ENCODE results near the gene GNAZ.

The GNAZ gene

DNA sequence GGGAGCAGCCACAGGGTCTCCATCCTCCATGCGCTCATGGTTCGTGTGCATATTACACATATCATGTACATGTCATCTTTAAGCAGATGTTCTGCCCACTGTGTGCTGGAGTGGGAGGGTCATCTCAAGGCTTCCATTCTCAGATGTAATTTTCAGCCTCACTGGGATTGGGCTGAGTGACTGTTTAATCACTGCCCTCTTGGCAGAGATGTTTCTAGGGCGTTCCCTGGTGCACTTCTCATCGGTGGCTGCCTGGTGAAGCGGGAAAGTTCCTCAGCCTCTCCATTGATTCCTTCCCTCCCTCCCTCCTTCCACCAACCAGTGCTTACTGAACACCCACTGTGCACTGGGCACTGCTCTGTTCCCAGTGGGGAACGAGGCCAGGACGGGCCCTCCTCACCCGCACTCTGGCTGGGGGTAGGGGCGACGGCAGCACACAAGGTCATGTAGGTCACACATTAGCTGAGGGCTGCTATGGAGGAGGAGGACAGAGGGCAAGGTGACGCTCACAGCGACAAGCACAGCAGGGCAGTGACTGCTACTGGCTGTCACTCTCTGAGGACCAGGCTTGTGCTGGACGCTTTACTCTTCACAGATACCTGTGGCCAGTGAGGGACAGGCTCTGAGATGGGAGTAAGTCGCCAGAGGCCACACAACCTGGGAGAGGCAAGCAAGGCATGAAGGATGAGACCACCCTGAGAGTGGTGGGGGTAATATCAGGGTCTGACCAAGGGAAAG is 22.9 kb downstream of the GNAZ start:
- no peak for DNase-seq (ENCODE audit: low read depth)

DNA sequence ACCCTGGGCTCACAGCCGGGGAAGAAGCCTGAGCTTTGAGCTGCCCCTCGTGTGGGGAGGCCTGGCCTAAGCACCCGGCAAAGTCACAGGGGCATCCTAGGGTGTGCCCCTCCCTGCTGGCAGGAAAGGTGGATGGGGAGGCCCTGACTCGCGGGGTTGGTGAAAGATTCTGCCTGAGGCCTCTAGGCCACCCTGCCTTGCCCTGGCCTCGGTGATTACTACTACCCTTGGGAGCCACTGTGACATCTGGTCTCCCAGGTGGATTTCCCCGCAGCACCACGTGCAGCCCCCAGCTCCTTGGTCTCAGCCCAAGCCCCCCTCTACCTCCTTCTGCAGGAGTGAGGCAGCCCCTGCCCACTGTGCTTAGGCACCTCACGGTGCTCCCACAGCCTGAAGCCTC is 23.9 kb downstream of the GNAZ start:
- DNase-seq (ENCODE audit: low read depth), result no peak

DNA sequence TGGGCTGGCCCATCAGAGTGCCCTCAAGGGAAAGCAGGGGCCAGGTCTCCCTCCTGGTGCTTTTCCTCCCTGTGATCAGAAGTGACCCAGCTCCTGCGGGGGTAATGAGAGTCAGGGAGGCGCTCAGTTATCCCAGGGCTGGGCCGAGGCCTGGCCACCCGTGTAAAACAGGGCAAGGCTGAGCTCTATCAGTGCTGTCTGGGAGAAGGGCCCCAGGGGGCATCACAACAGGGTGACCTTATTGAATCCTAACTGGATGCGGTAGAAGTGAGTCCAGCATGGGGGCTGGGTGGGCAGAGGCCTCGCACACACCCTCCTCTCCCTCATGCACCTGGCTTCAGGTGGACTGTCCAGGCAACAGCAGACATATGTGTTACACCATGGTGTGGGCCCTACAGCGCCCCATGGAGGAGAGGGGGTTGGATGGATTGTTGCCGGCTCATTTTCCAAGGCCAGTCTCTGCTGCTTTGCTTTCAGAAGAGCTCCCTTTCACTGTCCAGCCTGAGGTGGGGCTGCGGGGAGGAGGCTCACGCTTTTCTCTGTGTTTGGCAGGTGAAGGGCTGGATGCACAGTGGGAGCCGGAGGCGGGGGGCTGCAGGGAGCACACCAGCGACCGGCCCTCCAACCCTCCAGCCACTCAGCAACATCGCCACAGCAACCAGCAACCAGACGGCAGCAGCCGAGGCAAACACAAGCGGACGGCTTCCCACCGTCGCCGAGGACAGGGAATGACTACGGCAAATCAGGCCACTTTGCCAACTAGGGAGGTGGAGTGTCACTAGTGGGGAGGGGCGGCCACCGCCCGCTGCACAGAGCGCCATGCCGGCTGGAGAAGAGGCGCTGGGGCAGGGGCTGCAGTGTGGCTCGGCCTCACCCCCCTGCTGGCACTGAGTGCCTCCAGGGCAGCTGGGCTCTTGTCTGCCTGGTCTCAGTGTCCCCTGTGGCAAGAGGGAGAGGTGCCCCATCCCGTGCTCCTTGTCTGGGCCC is 24.7 kb downstream of the GNAZ start:
- DNase-seq (ENCODE audit: low read depth), result no peak

DNA sequence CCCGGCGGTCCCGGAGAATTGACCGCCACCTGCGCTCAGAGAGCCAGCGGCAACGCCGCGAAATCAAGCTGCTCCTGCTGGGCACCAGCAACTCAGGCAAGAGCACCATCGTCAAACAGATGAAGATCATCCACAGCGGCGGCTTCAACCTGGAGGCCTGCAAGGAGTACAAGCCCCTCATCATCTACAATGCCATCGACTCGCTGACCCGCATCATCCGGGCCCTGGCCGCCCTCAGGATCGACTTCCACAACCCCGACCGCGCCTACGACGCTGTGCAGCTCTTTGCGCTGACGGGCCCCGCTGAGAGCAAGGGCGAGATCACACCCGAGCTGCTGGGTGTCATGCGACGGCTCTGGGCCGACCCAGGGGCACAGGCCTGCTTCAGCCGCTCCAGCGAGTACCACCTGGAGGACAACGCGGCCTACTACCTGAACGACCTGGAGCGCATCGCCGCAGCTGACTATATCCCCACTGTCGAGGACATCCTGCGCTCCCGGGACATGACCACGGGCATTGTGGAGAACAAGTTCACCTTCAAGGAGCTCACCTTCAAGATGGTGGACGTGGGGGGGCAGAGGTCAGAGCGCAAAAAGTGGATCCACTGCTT is 25.5 kb downstream of the GNAZ start:
- no peak for DNase-seq (ENCODE audit: low read depth)

DNA sequence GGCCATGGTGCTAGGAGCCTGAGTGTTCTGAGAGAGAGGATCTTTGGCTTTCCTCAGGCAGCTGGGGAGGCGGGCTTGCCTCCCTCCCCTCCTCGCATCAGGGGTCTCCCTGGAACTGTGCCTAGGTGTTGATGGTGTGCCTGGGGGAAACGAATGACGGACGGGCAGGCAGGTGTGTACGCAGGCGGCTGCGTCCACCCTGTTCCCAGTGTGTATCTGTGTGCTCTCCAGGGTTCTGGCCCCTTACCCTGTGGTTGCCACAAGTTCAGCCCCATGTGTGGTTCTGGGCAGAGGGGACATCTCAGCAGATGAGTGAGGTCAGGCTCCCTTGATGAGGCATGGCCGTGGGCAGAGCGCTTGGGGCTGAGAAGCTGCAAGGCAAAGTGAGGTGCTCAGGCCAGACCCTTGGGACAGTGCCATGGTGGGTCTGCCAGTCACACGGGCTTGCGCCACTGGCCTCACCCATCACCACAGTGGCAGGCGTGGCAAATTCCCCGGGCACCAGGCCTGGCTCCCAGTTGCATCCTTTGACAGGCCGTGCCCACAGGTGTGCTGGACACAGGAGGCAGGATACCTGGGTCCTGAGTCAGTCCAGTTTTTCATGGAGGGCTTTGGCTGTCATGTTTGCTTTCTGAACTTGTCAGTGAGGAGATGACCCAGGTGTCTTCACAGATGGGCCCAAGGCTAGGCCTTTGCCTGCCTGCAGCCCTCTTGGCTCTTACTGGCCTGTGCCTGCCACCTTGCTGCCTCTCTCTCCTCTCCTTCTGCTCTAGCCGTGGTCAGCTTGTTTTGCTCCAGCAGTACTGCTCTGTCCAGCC is 27.3 kb downstream of the GNAZ start:
- no peak for DNase-seq (ENCODE audit: low read depth)

DNA sequence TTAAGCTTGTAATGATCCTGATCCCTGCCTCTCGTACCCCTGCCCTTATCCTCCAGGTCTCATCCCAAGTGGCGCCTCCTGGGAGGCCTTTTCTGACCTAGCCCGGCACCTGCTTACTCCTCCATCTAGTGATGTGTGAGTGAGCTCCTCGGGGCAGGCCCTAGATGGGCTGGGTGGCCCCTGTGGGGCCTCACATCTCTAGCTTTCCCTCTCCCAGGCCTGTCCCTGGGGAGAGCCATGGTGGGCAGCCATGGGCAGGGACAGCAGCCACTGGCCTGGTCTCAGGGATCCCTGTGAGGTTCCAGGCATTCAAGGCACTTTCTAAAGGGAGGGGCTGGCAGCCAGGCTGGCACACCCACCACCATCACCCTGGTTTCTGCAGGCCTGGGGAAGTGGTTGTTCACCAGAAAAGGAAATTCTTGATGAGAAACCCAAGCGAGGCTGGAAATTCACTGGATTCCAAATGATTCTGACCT is 27.9 kb downstream of the GNAZ start:
- no peak for DNase-seq (ENCODE audit: low read depth)

DNA sequence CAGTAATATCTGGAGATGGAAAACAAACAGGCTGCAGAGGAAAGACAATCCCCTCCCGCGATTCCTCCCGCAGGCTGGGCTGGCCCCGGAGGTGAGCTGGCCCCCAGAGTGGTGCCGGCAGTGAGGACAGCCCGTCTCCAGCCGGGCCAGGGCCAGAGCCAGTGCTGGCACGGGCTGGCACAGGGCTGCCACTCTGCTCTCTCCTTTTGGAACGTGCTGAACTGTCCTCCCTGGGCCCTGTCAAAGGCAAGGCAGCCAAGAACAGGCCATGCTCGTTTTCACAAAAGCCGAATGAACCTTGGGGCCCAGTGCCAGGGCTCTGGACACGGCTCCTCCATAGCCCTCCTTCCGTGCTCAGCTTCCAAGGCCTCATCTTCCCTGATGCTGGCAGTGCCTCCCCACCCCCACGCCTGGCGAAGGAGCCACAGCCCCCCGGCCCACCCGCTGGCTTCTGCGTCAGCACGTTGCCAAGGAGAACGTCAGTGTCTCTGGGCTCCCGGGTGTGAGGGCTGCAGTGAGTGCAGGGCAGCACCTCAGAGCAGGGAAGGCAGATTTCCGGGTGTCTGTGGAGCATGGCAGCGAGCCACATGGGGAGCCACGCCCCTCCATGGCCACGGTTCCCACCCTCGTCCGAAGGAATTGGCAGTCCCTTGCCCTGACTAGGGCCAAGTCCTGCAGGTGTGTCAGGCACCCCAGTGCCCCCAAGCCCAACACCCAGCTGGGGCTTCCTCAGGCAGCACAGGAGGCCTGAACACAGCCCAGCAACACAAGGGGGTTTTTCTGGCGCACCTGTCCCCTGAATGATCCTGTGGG is 28.6 kb downstream of the GNAZ start:
- no peak for DNase-seq (ENCODE audit: low read depth)

DNA sequence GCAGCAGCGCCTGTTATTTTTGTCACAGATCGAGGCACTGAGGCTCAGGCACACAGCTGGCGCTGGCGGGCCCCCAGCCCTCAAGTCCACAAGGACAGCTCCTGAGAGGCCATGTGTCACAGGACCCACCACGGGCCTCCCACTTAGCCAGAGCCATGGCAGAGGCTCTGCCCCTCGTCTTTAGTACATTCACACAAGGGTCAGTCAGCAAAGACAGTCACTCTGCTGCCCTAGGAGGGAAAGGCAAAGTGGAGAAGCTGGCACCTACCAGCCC is 29.1 kb downstream of the GNAZ start:
- DNase-seq (ENCODE audit: low read depth), result no peak

DNA sequence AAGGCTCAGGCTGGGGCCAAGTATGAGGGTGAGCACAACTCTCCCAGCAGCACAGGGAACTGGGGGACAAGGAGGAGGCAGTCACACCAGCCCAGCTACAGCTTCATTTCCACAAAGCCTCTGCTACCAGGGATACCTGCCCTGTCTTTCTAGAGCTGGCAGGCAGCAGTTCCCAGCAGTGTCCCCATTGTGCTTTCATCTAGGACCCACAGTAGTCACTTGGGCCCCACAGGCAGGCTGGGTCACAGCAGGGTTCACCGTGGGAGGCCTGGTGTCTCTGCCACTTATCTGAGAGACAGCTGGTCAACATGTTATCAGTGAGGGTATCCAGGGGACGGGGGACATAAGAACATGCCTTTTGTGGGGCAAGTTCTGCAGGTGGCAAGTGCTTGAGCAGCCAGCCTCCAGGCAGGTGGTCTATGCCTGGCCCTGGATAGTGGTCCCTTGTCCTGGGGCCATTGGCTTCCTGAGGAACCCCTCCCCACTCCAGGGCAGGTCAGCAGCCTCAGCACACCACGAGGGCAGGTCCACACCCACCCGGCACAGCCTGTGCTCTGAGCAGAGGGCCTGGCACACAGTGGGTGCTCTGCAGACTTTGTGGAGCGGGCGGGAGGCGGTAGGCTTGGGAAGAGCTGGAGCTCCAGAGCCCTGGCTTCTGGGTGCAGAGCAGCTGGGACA is 29.9 kb downstream of the GNAZ start:
- no peak for DNase-seq (ENCODE audit: low read depth)

DNA sequence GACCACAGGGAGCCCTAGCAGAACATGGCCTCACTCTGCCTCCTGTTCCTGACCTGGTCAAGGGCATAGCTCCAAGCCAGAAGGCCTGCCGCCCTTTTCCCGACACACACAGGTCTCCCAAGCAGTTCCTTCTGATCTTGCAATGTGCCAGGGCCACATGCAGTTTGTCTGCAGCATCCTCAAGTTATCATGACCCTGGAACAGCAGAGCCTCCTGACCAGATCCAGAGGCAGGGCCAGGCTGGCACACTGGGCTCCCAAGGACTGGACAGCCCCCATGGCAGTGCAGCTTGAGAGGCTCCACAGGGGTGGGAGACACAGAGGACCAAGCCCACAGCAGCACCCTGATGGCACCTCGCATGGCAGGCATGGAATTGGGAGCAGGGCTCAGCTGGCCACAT is 31.2 kb downstream of the GNAZ start:
- DNase-seq (ENCODE audit: low read depth), result no peak

DNA sequence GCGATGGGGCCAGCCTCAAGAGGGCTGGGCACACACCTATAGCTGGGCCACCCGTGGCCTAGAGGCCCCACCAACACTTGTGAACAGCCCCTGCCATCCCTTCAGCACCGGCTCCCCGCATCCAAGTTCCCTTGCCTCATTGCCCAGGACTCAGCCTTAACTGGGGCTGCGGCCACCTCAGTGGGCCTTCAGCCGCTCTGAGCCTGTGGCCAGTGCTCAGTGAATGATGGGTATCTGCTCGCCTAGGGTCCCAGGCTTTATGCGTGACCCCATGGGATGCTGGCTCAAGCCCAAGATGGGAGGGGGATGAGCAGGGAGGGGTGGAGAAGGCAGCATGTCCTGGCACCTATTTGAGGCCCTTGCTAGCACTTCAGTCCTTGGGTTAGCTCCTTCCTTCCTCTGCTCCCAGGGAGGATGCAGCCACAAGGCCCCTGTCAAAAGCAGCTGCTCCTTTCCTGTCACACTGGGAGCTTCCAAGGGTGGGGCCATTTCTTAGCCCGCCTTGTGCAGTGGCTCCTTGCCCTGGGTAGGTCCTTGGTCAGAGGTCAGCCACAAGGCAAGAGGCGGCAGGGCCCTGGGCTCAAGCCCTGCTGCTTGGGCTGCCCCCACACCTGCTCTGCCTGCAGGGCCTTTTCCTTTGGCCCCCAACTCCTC is 31.8 kb downstream of the GNAZ start:
- DNase-seq (ENCODE audit: low read depth), result no peak

DNA sequence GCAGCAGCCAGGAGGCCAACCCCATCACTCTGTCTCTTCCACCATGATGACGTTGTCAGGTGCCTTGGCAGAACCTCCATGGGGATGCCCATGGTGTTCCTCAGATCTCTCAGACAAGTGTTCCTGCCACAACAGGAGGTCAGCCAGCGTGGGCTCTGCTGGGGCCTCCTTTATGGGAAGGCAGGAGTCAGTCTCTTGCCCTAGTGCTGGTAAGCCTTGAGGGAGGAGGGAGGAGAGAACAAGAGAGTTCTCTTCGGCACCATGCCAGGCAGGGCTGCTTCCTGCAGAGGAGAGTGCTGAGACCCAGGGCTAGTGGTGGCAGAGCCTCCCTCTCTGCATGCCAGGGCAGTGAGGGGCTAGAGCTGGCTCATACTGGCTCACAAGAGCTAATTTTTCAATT is 32.5 kb downstream of the GNAZ start:
- DNase-seq (ENCODE audit: low read depth), result no peak

DNA sequence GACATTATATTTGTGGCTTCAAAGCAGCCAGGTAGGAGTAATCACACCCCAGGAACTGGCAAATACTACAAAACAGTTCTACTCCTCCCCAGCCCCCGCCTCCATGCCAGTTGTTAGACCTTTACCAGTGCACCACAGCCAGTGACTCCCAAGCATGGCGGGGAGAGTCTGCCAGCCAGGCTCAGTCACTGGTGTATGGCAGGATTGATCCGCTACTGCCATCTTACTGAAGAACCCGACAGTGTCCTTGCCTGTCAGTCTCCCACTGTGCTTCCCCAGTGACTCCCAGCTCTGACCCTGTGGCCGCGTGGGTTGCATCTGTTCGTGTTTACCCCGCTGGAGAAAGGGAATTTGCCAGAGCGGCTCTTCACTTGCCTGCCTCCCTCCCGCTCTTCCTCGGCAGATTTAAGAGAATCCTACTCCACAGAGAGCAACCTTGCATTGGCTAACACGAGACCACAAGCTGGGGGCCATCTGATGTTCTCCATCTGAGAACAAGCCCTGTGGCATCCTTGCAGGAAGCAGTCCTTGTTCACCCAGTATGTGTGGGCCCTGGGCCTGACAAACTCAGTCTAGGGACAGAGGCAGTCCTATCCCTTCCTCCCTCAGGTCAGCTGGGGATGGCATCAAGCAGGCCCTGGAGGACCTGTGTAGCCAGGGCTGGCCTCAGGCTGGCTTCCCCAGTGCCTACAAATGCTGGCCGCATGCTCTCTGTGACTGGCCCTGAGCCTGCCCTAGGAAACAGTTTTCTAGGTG is 33.1 kb downstream of the GNAZ start:
- DNase-seq (ENCODE audit: low read depth), result no peak

DNA sequence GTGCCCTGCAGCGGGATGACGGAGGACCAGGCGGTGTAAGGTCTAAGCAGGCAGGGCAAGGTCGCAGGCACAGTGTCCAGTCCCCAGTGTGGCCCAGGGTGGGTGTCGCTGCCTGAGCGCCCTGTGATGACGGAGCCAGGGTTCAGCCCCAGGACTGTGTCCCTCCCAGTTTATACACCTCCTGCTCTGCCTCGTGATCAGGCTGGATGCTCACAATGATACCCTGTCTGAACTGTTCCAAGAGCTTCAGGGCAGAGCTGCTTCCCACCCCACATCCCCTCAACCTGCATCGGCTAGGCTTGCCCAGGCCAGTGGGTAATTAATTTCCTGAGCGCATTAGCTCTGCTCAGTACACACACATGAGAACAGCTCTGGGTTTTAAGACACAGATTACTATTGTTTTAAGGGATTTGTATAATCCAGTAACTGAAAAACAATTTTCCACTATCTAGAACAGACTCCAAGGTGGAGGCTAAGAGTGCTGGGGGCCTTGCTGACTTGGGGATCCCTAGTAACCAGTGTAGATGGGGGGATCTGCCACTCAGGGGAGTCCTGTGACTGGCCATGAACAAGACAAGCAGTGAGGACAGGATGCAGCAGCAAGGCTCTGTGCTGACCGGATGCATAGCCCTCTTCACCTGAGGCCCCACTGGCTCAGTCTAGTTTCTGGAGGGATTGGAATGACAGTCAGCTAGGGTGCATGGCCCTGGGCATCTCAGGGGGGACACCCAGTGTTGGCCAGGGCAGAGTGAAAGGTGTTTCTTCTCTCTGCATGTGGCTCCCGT is 34.1 kb downstream of the GNAZ start:
- DNase-seq (ENCODE audit: low read depth), result no peak

DNA sequence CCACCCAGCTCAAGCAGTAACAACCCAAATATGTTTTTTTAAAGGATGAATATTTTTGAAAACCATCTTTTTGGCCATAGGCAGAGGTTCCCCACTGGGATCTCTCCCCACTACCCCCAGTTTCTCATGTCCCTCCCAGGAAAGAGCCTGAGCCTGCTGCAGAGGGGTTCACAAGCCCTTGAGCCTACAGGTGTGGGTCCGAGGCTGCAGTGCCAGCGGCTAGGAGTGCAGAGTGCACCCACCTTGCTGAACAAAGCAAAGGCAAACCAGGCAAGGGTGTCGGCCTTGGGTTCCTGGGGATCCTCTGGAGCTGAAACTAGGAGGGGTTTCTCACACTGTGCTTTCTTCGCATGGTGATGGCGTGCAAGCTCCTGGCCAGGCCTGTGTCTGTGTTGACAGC is 35.0 kb downstream of the GNAZ start:
- no peak for DNase-seq (ENCODE audit: low read depth)

DNA sequence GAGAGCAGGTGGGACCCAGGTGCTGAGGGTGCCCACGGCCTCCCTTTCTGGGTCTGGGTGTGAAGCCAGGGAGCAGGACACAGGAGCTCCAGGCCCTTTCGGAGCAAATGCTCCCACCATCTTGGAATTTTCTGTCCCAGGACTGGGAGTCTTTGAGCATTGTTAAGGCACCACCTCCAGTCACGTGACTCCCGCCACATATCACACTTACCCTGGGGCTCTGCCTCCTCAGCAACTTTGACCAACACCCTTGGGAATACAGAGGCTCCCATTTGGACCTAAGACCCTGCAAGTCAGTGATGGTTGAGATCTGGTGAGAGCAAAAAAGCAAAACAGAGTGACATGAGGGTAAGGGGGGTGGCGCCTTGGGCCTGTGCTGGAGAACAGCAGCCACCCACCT is 35.6 kb downstream of the GNAZ start:
- DNase-seq (ENCODE audit: low read depth), result no peak

DNA sequence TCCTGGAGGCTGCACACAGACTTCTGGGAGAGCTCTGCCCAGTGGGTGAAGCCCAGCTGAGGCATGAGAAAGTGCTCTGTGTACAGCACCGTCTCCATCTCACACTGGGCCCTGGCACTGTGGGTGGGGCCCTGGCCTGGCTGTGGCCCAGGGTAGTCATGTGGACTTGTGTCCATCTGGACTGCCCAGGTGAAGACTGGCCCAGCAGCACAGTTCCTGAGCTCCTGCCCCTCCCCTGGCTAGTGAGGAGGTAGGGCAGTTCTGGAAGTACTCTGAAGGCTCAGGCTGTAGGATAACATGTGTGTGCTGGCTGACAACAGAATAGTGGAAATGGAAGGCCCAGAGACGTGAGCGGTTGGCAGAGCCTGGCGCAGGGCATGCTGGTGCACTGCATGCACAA is 36.0 kb downstream of the GNAZ start:
- no peak for DNase-seq (ENCODE audit: low read depth)

DNA sequence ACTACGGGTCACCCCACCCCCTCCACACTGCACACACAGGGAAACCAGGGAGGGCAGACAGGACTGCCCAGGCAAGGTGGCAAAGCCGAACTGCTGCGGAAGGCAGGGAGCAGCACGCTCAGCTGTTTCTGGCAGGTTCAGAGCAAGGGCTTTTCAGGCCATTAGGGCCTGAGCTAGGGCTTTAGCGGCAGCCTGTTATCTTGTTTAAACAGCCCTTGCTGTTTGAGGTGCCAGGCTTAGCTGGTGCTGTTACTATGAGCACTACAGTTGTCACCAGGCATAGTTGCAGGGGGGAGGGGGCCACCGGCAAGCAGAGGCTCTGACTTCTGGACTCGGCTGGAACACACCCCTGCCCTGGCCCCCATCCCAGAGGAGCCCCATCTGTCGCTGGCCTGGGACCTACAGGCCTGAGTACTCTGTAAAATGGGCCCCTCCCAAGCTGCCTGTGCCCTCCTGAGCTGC is 36.6 kb downstream of the GNAZ start:
- DNase-seq (ENCODE audit: low read depth), result no peak

Data from GM04503 (cell line).